Suprapubic skin (tissue), 4 donors: ENCODE data around the gene ABCD3. TPM values are rescaled to one million over a fixed set of nuclear protein-coding genes. Genes with fewer than 3 reads are reported as not detected.

Experiments
- DNase-seq, 2 donors: peaks; one replicate each; pipeline ENCODE4 v3.0.0-alpha.2; 2019; ENCODE audit warnings: low spot score in 2 of 2
- H3K27ac ChIP-seq: fragments of 200-600 bp; sonication (generic); one replicate; pipeline ENCODE4 v1.5.1; 2019
- H3K27me3 ChIP-seq: fragments of 200-600 bp; sonication (generic); one replicate; pipeline ENCODE4 v1.5.1; 2019
- H3K36me3 ChIP-seq: fragments of 200-600 bp; sonication (generic); one replicate; pipeline ENCODE4 v1.5.1; 2019
- H3K4me1 ChIP-seq: fragments of 200-600 bp; sonication (generic); one replicate; pipeline ENCODE4 v1.5.1; 2019
- H3K4me3 ChIP-seq: fragments of 200-600 bp; sonication (generic); one replicate; pipeline ENCODE4 v1.5.1; 2019; ENCODE audit warnings: mild to moderate bottlenecking
- H3K9me3 ChIP-seq: fragments of 200-600 bp; sonication (generic); one replicate; pipeline ENCODE4 v1.5.1; 2019
- CTCF ChIP-seq, 2 donors: fragments of 200-600 bp in 1 of 2; fragments of 450-650 bp in 1 of 2; sonication (generic) in 1 of 2; IDR thresholded peaks; one replicate each; pipeline ENCODE4 v1.5.1; 2016 to 2019; ENCODE audit warnings: antibody characterized with exemption in 2 of 2, mild to moderate bottlenecking in 1 of 2, moderate library complexity in 1 of 2
- EP300 ChIP-seq: sonication (generic); formaldehyde crosslinking; IDR thresholded peaks from one replicate; pipeline ENCODE4 v1.6.1; 2017; ENCODE audit warnings: antibody characterized with exemption
- POLR2A ChIP-seq, 2 donors: fragments of 450-650 bp; IDR thresholded peaks; one replicate each; pipeline ENCODE4 v1.6.1; 2017; ENCODE audit warnings: antibody characterized with exemption in 2 of 2, mild to moderate bottlenecking in 2 of 2, moderate library complexity in 2 of 2
- POLR2AphosphoS5 ChIP-seq, 3 donors: sonication (generic); formaldehyde crosslinking; IDR thresholded peaks; one replicate each; pipeline ENCODE4 v1.6.1; 2017; ENCODE audit warnings: antibody characterized with exemption in 3 of 3
- WGBS: methylation state at CpG from one replicate; pipeline ENCODE4 v1.1.5; 2018; 5-methylcytosine and 5-hydroxymethylcytosine counted together
- total RNA-seq, 4 donors: library from RNA; depleted of rRNA; stranded (reverse); fragments of >200 nt; gene quantifications; one replicate each; pipeline ENCODE4 v1.1.0, GENCODE V29; 2016

Gene ABCD3
- total RNA-seq, 4 donors from 2014 or later, result 27.6 to 46.5 (median 39.8) TPM

- H3K9me3 ChIP-seq, result no peaks in the 10 kb centered on the region
- no peak overlapping the region for H3K4me3 ChIP-seq
- peaks cover 7% of the 10 kb centered on the region for H3K4me1 ChIP-seq
- 88% methylated on average over 8 of the region's 8 CpGs for WGBS
- H3K27me3 ChIP-seq, result no peaks in the 10 kb centered on the region
- no peak for DNase-seq
- H3K27ac ChIP-seq, result no peak overlapping the region
- H3K36me3 ChIP-seq, result no peaks in the 10 kb centered on the region
- TF ChIP-seq POLR2AphosphoS5 (IDR thresholded peaks at IDR 0.05) (no peak), CTCF (IDR thresholded peaks at IDR 0.05) (no peak), EP300 (no peak), POLR2A (IDR thresholded peaks at IDR 0.05) (no peak)
Observed at GRCh38 chr1:94552071-94552586, 133.9 kb downstream of the ABCD3 start.

GRCh38 chr1:94553323-94553730 lies 135.1 kb downstream of the ABCD3 start:
- no peaks in the 10 kb centered on the region for H3K27me3 ChIP-seq
- TF ChIP-seq POLR2A (IDR thresholded peaks at IDR 0.05) (no peak), POLR2AphosphoS5 (IDR thresholded peaks at IDR 0.05) (no peak), EP300 (no peak), CTCF (IDR thresholded peaks at IDR 0.05) (no peak)
- no peak overlapping the region for H3K27ac ChIP-seq
- no peaks in the 10 kb centered on the region for H3K36me3 ChIP-seq
- peaks cover 7% of the 10 kb centered on the region for H3K4me1 ChIP-seq
- 41% methylated on average over 5 of the region's 5 CpGs for whole genome bisulfite sequencing
- no peak for DNase-seq
- H3K4me3 ChIP-seq, result no peak overlapping the region
- no peaks in the 10 kb centered on the region for H3K9me3 ChIP-seq

- no peak for DNase-seq
- H3K4me1 ChIP-seq, result peaks cover 7% of the 10 kb centered on the region
- no peaks in the 10 kb centered on the region for H3K9me3 ChIP-seq
- H3K27ac ChIP-seq, result no peak overlapping the region
- no peak overlapping the region for H3K4me3 ChIP-seq
- H3K36me3 ChIP-seq, result no peaks in the 10 kb centered on the region
- H3K27me3 ChIP-seq, result no peaks in the 10 kb centered on the region
- WGBS, result 77% methylated on average over 4 of the region's 4 CpGs
- TF ChIP-seq POLR2A (IDR thresholded peaks at IDR 0.05), result no peak
- no peak for TF ChIP-seq POLR2AphosphoS5 (IDR thresholded peaks at IDR 0.05)
- TF ChIP-seq CTCF (IDR thresholded peaks at IDR 0.05), result no peak
- no peak for TF ChIP-seq EP300
Observed at GRCh38 chr1:94553931-94554330, 135.7 kb downstream of the ABCD3 start.

- H3K36me3 ChIP-seq, result no peaks in the 10 kb centered on the region
- DNase-seq, result no peak
- H3K9me3 ChIP-seq, result no peaks in the 10 kb centered on the region
- 94% methylated on average over 5 of the region's 5 CpGs for WGBS
- no peak overlapping the region for H3K27ac ChIP-seq
- H3K4me3 ChIP-seq, result no peak overlapping the region
- TF ChIP-seq POLR2A (IDR thresholded peaks at IDR 0.05) (no peak), EP300 (no peak), POLR2AphosphoS5 (IDR thresholded peaks at IDR 0.05) (no peak), CTCF (IDR thresholded peaks at IDR 0.05) (no peak)
- no peaks in the 10 kb centered on the region for H3K27me3 ChIP-seq
- peaks cover 7% of the 10 kb centered on the region for H3K4me1 ChIP-seq
Observed at GRCh38 chr1:94554580-94554979, 136.4 kb downstream of the ABCD3 start.

- Histone ChIP-seq H3K4me1 (peaks cover 7% of the 10 kb centered on the region), H3K4me3 (no peak overlapping the region), H3K27ac (no peak overlapping the region), H3K36me3 (no peaks in the 10 kb centered on the region), H3K27me3 (no peaks in the 10 kb centered on the region), H3K9me3 (no peaks in the 10 kb centered on the region)
- TF ChIP-seq CTCF (IDR thresholded peaks at IDR 0.05) (no peak), EP300 (no peak)
- 76% methylated on average over 5 of the region's 5 CpGs for WGBS
- DNase-seq, result no peak
Observed at GRCh38 chr1:94555091-94555490, 136.9 kb downstream of the ABCD3 start.
